K562 (cell line): ENCODE data around the gene HOXC10. TPM values are rescaled to one million over a fixed set of nuclear protein-coding genes. Genes with fewer than 3 reads are reported as not detected.

Experiments
- CREBBP ChIP-seq: IDR thresholded peaks from one replicate; pipeline ENCODE4 v1.6.1; 2012; ENCODE audit warnings: low read depth, mild to moderate bottlenecking, control low read depth, inconsistent platforms, low read length
- MAZ ChIP-seq, 2 experiments: fragments of 450-650 bp in 1 of 2; sonication (generic) in 1 of 2; formaldehyde crosslinking; IDR thresholded peaks in 1 of 2; conservative IDR thresholded peaks in 1 of 2; 2 replicates each; pipeline versions ENCODE4 v1.4.0 to v1.5.0; 2020; ENCODE audit warnings: mild to moderate bottlenecking in 1 of 2, missing genetic modification reagents in 1 of 2
- NR3C1 ChIP-seq: sonication (generic); formaldehyde crosslinking; IDR thresholded peaks from 2 replicates; pipeline ENCODE4 v1.8.1; 2022; ENCODE audit warnings: missing genetic modification reagents
- PATZ1 ChIP-seq: fragments of 250-450 bp; sonication (Bioruptor Pico); IDR thresholded peaks from 2 replicates; pipeline ENCODE4 v1.5.0; 2020; ENCODE audit warnings: mild to moderate bottlenecking, borderline replicate concordance
- SMAD4 ChIP-seq: fragments of 250-450 bp; sonication (Bioruptor Pico); conservative IDR thresholded peaks from 2 replicates; pipeline ENCODE4 v1.8.0; 2021; ENCODE audit warnings: inconsistent platforms, mild to moderate bottlenecking, moderate library complexity
- SMARCB1 ChIP-seq: IDR thresholded peaks from 2 replicates; pipeline ENCODE4 v1.6.1; 2011; ENCODE audit warnings: improper control_type of control experiment, low read depth; ENCODE audit not compliant: insufficient read length
- ZBTB33 ChIP-seq: sonication (generic); formaldehyde crosslinking; IDR thresholded peaks from 2 replicates; pipeline ENCODE4 v1.8.1; 2023; ENCODE audit warnings: mild to moderate bottlenecking, missing genetic modification reagents
- ZBTB40 ChIP-seq, 2 experiments: fragments of 450-650 bp in 1 of 2; sonication (generic) in 1 of 2; formaldehyde crosslinking in 1 of 2; IDR thresholded peaks; 2 replicates each; pipeline versions ENCODE4 v1.7.1 to v1.9.0; 2016 to 2022; ENCODE audit warnings: inconsistent platforms in 1 of 2, mild to moderate bottlenecking in 1 of 2, missing genetic modification reagents in 1 of 2
- ZNF263 ChIP-seq: sonication (generic); formaldehyde crosslinking; IDR thresholded peaks from 2 replicates; pipeline ENCODE4 v1.8.0; 2022; ENCODE audit warnings: mild to moderate bottlenecking, missing genetic modification reagents, borderline replicate concordance
- polyA plus RNA-seq, 8 experiments: library from polyadenylated mRNA; depleted of rRNA in 4 of 8; stranded (reverse) in 5 of 8; unstranded in 3 of 8; fragments of >200 nt; fragmentation: Nextera tagmentation in 2 of 8; fragmentation: Illumina TruSeq in 1 of 8; extraction: Ambion mirVana in 2 of 8; extraction: Trizol in 1 of 8; gene quantifications; 2 replicates each; pipeline versions ENCODE4 v1.2.1 to v1.2.3, GENCODE V29; 2011 to 2014; ENCODE audit warnings: inconsistent platforms in 1 of 8, missing spikeins in 1 of 8
- total RNA-seq, 7 experiments: library from RNA; depleted of rRNA in 6 of 7; stranded (reverse); fragments of >200 nt in 6 of 7; fragmentation: Illumina TruSeq in 2 of 7; extraction: Trizol in 2 of 7; gene quantifications; 2 replicates each; pipeline versions ENCODE4 v1.2.1 to v1.2.3, GENCODE V29; 2011 to 2021; ENCODE audit warnings: low replicate concordance in 1 of 7

The HOXC10 gene
- total and polyA plus RNA-seq, 9 of the 15 experiments (the other 6 are each of a cell fraction or from before 2014, with no cell fraction given) = 0.13 to 0.77 (median 0.35) TPM; not detected in 2

- TF ChIP-seq ZBTB33 (CRISPR knock-in tag) (0 out of 2 replicates have a peak, but pooled peaks have one; percentile 24), MAZ (CRISPR knock-in tag; conservative IDR thresholded peaks at IDR 0.05 in 1 of 2, IDR thresholded peaks at IDR 0.05 in 1 of 2) (peak; percentile 89 to 96), ZBTB40 (IDR thresholded peaks at IDR 0.05) (peak; percentile 48; the same call in 1 of the 2 replicates), ZBTB40 (CRISPR knock-in tag; IDR thresholded peaks at IDR 0.05) (no peak), ZNF263 (CRISPR knock-in tag) (peak; percentile 15; the same call in 1 of the 2 replicates), SMAD4 (CRISPR knock-in tag) (peak; percentile 90), NR3C1 (no peak), CREBBP (no peak), PATZ1 (CRISPR knock-in tag) (peak; percentile 64; the same call in 1 of the 2 replicates), SMARCB1 (no peak)
These were observed 10.7 kb downstream of the HOXC10 start (continued) for GRCh38 chr12:53995378-53996239.
